ENCODE results near the gene SLC25A52. TPM values are rescaled to one million over a fixed set of nuclear protein-coding genes. Genes with fewer than 3 reads are reported as not detected.
"Not testable (repeated sequence)": the region's sequence is repeated elsewhere in the genome, so short reads cannot be mapped to it uniquely, and the experiment has no call there.

The SLC25A52 gene
- polyA plus RNA-seq, 3 donors = 0.23 to 0.70 (median 0.53) TPM

GRCh38 chr18:31741097-31741735, 19.5 kb downstream of the SLC25A52 start:
- DNase-seq = no peak

GRCh38 chr18:31740180-31740579, 20.5 kb downstream of the SLC25A52 start:
- no peak for DNase-seq

GRCh38 chr18:31739651-31740050, 21.0 kb downstream of the SLC25A52 start:
- no peak for DNase-seq

- DNase-seq = no peak
Observed at GRCh38 chr18:31738460-31739407, 21.9 kb downstream of the SLC25A52 start.

GRCh38 chr18:31736630-31737029, 24.1 kb downstream of the SLC25A52 start:
- DNase-seq = no peak

- DNase-seq = no peak
Observed at GRCh38 chr18:31731628-31732027, 29.1 kb downstream of the SLC25A52 start.

GRCh38 chr18:31729196-31729595, 31.5 kb downstream of the SLC25A52 start:
- DNase-seq = not testable (repeated sequence)

- no peak for DNase-seq
Observed at GRCh38 chr18:31723990-31724711, 36.5 kb downstream of the SLC25A52 start.

- no peak for DNase-seq
Observed at GRCh38 chr18:31723639-31723989, 37.1 kb downstream of the SLC25A52 start.

- peak; percentile 74 for DNase-seq
Observed at GRCh38 chr18:31722369-31722957, 38.2 kb downstream of the SLC25A52 start.

- DNase-seq = no peak
Observed at GRCh38 chr18:31721601-31722000, 39.1 kb downstream of the SLC25A52 start.

GRCh38 chr18:31720867-31721266, 39.8 kb downstream of the SLC25A52 start:
- DNase-seq = no peak

GRCh38 chr18:31719363-31720006, 41.2 kb downstream of the SLC25A52 start:
- no peak for DNase-seq

GRCh38 chr18:31718386-31718785, 42.3 kb downstream of the SLC25A52 start:
- DNase-seq = no peak

GRCh38 chr18:31716362-31716761, 44.3 kb downstream of the SLC25A52 start:
- no peak for DNase-seq

GRCh38 chr18:31711365-31712172, 49.1 kb downstream of the SLC25A52 start:
- DNase-seq = no peak

GRCh38 chr18:31710826-31711225, 49.9 kb downstream of the SLC25A52 start:
- DNase-seq = no peak
